CD4-positive, alpha-beta T cell treated with Interleukin-12 subunit alpha and Interleukin-12 subunit beta, for 1 hour (primary cell): Measurements from ENCODE around the gene WDR5.

ENCODE experiments used
- DNase-seq: peaks from one replicate; pipeline ENCODE4 v3.0.0-alpha.2; 2020

The WDR5 gene

DNA sequence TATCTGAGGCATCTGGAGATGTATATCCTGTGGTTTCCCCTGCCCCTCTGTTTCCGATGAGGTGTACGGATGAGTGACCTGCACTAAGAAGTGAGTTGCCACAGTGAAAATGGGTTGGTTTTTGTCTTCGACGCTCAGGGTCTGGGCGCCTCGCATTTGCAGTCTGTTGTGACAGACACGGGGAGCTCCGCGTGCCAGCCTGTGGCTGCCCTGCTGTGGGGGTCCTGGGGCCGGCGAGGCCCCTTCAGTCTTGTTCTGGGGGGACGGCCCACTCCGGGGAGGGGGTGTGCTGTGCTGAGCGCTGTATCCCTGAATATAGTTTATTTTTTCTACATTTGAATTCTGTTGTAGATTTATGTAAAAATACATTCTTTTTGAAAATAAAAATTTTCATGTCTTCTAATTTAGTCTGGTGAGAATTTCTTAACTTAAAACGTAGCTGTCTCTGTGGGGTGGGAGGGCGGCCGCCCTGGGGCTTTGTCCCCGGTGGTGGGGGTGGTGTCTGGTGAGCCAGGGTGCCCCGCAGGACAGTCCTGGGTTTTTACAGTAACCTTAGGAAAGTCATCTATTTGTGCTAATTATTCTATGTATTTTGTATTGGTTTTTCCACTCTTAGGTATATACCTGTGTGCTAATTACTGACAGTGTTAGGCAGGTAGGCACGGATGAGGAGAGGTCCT, 23.8 kb downstream of the WDR5 start:
- DNase-seq: no peak

DNA sequence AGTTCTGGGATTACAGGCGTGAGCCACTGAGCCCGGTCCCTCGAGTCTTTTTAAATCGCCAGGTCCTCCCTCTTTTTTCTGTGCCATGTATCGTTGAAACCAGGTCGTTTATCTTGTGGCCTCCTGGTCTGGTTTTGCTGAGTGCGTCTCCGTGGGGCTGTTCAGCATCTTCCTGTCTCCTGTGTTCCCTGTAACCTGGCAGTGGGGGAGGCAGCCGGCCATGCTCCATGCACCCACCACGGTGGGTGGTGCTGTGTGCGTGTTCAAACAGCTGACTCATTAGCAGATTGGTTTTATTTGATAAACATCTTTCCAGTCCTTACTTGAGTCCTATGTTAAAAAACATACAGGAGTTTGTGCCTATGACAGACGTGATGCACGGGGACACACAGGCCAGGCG, 25.8 kb downstream of the WDR5 start:
- DNase-seq: no peak

DNA sequence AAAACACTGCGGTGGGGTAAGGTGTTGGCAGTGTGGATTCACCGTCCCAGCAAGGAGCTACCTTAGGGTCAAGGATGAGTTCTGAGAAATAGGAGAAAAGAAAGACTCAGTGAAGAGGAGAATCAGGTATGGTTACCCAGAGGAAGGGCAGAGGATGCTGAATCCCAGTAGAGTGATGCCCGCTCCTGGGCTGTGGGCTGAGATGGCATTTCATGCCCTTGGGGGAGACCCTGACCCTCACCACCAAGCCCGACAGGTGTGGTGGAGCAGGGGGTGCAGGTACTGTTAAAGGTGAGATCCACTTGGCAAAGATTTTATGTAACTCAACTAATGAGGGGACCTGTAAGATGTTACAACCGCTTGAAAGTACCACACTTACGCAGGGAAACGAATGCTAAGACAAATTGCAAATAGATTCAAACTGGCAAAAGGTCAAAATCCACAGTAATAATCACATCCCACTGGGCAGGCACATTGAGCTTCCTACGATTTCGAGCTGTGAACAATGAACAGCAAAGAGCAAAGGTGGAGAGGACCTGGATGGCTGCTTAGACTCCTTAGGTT, 26.4 kb downstream of the WDR5 start:
- DNase-seq: no peak

DNA sequence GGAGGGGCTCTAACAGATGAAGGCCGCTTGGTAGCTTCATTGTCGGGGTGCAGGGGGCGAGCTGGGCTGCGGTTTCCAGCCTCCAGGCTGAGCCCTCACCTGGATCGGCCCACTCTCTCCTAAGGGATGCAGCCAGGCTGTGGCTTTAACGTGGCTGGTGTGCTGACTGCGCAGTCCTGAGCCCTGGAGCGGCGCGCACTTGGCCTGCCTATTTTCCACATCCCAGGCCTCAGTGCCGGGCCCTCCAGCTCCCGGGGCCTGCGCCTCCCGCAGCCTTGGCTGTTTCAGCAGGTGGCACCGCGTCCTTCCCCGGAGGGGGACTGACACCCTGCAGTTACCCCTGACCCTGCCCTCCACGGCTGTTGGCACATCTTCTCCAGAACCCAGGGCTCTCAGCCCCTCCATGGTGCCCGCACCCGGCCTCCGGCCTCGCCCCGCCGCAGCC, 27.1 kb downstream of the WDR5 start:
- no peak for DNase-seq

DNA sequence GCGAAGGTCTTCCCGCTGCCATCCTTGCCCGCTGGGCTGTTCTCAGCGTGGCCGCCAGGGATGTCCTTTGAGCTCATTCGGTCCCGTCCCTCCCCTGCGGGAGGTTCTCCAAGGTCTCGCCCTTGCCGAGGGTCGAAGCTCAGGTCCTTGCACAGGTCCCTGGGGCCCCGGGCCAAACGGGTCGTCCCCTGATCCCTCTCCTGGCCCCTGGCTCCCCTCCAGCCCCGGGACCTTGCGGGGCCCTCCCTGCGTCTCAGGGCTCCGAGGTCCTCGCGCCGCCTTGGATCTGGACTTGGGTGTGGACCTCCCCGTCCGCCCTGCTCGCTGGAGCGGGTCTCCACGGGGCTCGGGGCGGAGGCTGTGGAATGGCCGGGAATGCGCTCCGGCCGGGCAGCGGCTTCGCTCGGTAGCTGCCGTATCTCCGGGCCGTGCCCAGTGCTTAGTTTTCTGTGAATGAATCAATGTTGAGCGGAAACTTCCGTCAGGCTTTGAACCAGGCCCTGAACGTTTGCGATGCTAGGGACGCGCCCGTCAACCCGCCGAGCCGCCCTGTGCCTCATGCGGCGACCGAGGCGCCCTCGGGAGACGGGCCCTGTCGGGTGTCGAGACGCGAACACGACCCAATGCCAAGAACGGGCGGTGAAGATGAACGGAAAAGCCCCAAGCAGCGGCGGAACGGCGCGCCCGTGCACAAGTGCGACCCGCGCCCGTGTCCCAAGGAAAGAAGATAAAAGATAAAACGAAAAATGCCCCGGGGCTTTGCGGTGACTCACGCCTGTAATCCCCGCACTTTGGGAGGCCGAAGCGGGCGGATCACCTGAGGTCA, 27.7 kb downstream of the WDR5 start:
- peak; percentile 73 for DNase-seq

DNA sequence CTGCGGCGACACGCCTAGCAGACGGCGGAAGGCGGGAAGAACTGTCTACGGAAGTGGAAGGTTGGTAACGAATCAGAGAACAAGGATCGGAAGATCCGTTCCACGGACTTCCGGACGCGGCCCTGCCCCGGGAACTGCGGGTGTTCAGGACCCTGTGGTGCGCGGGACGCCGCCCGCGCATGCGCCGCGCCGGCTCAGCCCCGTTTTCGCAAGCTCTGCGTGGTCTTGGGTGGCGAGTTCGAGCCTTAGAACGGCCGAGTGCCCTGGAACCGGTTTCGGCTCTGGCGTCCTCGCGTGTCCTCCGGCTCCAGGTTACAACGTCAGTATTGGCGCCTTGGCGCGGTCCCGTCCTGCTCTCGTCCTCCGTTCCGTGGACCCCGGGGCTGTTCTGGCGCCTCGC, 29.0 kb downstream of the WDR5 start:
- no peak for DNase-seq

DNA sequence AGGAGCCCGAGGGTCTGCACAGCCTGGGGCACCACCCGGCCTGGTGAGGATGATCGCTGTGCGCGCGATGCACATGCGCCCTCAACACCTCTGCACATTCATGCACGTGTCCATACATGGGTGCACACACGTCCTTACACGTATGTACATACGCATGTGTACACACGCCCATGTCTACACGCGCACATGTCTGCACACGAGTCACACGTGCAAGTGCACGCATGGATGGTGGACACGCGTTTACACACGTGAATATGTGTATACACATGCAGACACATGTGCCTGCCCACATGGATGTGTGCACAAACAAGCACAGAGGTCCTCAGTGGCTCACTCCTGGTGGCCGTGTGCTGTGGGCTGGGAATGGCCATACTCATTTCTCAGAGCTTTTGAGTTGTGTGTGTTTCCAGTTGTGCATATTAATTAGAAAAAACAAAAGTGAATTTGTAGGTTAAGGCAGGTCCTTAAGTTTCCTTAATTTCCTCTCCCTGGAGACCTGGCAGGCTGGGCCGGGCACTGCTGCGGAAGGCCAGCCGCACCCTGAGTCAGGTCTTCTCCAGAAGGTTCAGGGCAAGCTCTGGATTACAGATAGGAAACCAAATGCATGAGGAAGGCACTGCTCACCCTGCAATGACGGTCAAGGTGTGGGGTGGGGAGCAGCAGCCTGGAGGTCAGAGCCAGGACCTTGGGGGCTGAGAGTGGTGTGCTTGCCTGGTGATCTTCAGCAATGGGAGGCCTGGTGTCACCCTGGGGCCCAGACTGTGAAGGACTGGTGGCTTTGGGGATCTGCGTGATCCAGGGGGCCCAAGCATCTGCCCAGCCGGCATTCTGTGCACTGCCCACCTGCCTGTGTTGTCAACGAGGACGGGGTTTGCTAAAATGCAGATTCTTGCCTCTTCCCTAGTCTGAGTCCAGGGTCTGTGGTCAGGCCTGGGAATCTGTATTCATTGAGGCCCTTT, 29.8 kb downstream of the WDR5 start:
- DNase-seq: peak; percentile 32

DNA sequence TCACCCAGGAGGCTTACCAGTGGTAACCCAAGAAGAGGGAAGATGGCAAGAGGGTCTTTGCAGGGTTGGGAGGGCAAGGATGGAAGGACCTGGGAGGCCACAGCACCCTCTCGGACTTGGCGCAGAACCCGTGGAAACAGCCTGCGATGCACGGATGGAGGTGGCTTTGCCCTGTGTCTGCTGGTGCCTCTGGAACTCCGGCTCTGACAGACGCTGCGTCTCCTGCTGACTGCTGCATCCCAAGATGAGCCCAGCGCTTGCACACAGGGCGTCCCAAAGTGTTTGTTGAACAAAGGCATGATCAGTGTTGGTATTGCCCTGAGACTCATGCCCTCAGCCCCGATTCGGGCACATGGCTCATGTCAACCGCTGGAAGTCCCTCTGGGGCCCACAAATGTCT, 30.5 kb downstream of the WDR5 start:
- DNase-seq: no peak

DNA sequence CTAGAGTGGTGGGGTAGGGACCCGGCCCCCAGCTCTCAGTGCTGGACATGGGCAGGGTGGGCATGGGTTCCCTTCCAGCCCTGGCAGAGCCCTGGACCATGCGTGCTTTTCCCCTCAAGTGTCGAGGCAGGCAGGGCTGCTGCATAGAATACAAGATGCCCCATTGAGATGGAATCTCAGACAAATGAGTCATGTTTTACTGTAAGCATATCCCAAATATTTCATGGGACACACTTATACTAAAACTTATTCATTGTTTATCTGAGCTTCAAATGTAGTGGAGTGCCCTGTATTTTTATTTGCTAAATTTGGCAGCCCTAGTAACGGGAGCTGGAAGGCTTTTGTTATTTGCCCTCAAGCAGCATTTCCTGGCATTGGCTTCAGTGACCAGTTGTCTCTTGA, 31.6 kb downstream of the WDR5 start:
- no peak for DNase-seq

DNA sequence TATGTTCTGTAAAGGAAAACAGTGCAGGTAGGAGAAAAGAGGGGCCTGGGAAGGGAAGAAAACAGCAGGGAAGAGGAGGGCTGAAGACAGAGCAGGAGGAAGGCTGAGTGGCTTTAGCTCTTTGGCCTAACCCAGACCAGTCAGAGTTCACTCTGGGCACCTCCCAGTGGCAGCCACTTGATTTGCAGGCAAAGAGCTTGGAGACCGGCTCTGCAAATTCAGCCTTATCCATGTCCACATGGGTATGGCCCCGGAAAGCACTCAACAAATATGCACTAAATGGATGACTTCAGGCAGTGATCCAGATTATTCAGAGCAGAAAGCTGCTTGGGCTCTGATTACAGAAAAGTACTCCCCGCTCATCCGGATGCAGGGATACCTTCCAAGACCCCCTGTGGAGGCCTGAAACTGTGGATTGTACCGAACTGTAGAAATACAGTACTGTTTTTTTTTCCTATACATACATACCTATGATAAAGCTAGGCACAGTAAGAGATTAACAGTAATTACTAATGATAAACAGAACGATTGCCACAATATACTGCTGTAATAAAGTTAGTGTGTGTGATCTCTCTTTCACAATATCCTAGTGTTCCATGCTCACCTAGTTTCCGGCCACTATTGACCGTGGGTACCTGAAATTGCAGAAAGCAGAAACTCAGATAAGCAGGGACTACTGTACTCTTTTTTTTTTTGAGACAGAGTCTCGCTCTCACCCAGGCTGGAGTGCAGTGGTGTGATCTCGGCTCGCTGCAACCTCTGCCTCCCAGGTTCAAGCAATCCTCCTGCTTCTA, 33.1 kb downstream of the WDR5 start:
- DNase-seq: no peak

DNA sequence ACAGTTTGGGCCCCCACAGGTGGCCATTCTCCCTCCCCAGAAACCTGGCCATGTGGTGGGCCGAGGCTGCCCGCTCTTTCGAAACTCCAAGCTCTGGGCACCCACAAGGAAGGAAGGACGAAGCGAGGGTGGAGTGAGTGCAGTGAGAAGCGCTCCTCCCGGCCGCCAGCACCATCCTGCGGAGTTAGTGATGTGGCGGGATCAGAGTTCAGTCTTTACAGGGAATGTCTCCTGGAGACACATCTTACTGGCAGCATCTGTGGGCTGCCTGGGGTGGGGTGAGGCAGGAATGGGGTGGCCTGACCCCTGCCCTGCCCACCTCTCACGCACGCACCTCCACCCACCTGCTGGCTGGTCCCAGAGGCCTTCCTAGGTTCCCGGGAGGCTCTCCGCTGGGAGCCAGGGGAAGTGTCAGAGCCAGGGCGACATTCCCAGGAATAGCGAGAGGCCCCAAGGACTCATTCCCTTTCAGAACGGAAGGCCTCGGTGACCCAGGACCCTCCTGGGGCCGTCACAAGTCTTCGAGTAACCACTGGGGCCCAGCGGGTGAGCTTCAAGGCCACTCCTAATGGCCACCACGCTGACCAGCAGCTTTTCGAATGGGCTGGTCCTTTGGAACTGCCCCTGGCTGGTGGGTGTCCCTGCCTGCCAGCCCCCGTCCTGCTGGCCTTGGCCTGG, 34.0 kb downstream of the WDR5 start:
- no peak for DNase-seq

DNA sequence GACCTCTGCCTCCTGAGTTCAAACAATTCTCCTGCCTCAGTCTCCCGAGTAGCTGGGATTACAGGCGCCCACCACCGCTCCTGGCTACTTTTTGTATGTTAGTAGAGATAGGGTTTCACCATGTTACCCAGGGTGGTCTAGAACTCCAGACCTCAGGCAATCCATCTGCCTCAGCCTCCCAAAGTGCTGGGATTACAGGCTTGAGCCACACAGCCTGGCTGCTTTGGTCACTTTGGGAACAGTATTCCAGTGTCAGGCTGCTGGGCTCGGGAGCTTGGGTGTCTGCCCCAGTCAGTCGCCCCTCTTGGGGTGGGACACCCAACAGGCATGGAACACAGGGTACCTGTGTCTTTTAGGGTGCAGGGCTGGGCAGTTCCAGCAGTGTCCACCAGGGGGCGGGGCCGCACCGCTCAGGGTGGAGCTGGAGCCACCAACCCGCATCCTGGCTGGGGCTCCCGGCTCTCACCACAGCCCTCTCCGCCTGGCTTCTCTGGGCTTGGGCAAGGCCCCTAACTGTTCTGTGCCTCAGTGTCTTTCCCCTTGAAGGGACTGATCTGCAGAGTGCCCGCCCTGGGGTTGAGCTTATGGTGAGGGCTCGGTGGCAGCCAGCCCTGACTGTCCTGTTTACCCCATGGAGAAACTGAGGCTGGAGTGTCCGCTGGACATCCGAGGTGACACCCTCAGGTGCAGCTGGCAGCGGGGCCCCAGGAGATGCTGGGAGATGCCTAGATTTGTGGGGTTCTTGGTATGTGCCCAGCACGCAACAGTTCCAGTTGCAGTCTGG, 34.8 kb downstream of the WDR5 start:
- no peak for DNase-seq

DNA sequence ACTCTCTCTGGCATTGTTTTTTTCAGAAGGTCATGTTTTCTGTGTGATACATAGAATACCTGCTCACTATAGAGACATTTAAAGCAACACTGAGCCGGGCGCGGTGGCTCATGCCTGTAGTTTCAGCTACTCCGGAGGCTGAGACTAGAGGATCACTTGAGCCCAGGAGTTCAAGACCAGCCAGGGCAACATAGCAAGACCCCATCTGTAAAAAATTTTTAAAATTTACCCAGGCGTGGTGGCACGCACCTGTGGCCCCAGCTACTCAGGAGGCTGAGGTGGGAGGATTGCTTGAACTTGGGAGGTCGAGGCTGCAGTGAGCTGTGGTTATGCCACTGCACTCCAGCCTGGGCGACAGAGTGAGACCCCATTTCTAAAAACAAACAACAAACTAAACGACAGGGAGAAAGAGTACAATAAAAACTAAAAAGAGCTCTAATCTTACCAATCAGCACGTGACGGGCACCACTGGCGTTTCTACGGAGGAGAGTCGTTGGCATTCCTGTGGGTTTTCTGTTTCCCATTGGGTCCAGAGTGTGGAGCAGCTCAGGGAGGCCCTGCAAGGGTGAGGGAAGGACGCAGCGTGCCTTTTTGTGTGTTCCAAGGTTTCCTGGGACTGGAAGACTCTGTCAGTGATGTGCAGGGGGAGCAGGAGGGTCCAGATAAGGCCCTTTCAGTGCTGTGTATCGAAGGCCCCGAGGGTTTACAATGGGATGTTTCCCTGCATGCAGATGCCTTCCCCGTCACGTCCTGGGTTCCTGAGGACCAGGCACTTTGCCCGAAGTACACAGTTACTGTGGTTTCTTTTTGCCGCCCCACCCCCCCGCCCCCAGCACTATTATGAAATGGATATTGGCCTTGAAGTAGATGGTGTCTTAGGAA, 35.7 kb downstream of the WDR5 start:
- no peak for DNase-seq

DNA sequence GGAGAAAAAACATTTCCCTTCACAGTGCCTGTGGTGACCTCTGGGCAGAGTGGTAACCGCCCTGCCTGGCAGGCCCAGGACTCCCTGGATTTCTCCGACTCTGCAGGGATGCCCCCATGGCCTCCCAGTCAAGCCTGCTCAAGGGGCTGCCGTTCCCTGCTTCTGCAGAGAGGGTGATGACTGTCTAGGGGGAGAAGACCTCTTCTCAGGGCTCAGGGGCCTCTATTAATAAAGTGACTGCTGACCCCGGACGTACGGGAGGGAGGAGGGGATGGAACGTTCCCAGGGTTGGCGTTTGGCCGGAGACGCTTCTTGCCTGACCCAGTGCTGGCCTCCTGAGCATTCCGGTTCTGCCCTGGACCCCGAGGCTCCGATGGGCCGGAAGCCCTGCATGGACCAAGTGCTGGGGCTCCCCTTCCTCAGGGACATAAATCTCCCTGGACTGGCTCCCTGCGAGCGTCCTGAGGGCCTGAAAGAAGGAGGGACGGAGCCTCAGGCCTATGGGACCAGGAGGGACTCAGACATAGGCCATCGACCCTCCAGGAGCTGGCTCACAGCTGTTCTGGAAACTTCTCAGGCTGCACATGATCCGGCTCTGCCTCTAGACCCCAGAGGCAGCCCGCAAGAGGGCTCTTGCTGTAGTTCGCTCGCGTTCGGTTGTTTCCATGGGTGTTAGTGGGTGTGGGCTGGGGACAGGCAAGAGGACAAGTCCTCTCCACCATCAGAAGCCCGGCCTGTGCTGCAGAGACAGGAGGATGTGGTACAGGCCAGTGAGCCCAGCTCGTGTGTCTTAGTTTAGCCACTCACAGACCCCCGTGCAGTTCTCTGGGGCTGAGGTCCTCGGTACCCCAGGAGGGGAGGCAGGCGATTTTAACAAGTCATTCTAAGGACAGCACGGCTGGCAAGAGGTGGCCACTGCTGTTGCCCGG, 36.6 kb downstream of the WDR5 start:
- no peak for DNase-seq

DNA sequence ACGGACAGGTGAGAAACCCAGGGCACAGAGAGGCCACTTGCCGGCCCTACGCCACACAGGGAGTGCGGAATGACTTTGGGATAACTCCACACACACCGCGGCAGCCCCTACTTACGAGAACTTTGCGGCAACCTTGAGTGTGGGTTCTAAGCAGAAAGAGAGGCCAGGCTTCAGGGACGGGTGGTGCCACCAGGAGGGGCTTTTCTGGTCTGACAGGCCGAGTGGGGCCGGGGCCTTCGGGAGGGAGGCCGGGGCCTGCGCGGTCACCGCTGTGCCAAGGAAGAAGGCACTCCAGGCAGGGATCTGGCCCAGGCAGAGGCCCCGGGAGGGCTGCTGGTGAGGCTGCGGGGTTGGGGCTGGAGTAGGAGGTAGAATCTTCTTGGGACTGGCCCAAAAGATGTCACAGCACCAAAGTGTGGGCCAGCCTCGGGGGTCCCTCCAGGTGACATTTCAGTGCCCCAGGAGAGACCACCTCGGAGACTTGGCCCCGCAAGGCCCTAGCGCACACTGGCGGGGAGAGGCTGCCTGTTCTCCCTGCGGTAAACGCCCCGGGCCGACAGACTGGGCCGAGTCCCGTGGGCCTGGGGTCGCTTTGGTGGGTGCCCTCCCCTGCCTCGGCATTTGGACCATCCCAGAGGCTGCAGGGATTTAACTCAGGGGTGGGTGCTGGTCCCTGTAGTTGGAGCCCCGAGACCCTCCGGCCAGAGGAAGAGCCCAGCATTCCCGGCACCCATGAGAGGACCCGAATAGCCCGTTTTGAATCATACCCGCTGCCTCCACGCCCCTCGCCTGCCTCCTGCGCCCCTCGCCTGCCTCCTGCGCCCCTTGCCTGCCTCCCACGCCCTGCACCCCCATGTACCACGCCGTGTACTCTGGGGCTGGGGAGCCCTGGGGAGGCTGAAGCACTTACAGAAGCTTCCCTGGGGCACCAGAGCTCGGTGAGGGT, 37.5 kb downstream of the WDR5 start:
- DNase-seq: no peak

DNA sequence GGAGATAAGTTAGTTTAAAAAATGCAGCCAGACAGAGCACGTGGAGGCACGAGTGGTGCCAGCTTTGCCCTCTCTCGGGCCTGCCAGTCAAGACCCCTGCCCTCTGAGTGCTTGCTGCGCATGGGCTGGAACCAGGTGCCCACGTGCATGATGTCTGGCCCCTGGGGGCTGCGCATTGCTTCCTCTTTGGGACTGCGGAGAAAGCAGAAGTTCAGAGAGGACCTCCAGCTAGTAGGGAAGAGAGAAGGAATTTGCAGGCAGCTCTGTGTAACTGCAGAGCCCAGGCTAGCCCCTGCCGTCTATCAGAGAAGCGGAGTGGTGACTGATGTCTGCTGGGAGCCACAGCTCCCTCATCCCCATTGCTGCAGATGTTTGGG, 38.2 kb downstream of the WDR5 start:
- no peak for DNase-seq
